ENCODE data around the gene WDR53. TPM values are rescaled to one million over a fixed set of nuclear protein-coding genes. Genes with fewer than 3 reads are reported as not detected.
A peak's percentile ranks its signal among the peaks of the same experiment; 100 is the strongest.

WDR53 gene
- total and polyA plus RNA-seq, 9 of the 15 experiments (the other 6 are each of a cell fraction or from before 2014, with no cell fraction given), result 13.0 to 34.5 (median 20.9) TPM

GRCh38 chr3:196609343-196609775 lies 41.0 kb upstream of the WDR53 start (continued):
- TF ChIP-seq, protein P1, sequence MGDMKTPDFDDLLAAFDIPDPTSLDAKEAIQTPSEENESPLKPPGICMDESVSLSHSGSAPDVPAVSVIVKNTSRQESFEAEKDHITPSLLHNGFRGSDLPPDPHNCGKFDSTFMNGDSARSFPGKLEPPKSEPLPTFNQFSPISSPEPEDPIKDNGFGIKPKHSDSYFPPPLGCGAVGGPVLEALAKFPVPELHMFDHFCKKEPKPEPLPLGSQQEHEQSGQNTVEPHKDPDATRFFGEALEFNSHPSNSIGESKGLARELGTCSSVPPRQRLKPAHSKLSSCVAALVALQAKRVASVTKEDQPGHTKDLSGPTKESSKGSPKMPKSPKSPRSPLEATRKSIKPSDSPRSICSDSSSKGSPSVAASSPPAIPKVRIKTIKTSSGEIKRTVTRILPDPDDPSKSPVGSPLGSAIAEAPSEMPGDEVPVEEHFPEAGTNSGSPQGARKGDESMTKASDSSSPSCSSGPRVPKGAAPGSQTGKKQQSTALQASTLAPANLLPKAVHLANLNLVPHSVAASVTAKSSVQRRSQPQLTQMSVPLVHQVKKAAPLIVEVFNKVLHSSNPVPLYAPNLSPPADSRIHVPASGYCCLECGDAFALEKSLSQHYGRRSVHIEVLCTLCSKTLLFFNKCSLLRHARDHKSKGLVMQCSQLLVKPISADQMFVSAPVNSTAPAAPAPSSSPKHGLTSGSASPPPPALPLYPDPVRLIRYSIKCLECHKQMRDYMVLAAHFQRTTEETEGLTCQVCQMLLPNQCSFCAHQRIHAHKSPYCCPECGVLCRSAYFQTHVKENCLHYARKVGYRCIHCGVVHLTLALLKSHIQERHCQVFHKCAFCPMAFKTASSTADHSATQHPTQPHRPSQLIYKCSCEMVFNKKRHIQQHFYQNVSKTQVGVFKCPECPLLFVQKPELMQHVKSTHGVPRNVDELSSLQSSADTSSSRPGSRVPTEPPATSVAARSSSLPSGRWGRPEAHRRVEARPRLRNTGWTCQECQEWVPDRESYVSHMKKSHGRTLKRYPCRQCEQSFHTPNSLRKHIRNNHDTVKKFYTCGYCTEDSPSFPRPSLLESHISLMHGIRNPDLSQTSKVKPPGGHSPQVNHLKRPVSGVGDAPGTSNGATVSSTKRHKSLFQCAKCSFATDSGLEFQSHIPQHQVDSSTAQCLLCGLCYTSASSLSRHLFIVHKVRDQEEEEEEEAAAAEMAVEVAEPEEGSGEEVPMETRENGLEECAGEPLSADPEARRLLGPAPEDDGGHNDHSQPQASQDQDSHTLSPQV (IDR thresholded peaks at IDR 0.05), result peak; percentile 39; the same call in 1 of the 2 replicates
- TF ChIP-seq ZMIZ1 (IDR thresholded peaks at IDR 0.05; ENCODE audit: low read depth in 2 of 2, low read length in 2 of 2), result no peak
- no peak for TF ChIP-seq CHCHD3 (CRISPR knock-in tag; IDR thresholded peaks at IDR 0.05)
- peak; percentile 77; the same call in 1 of the 2 replicates for TF ChIP-seq ARID2 (IDR thresholded peaks at IDR 0.05)
- TF ChIP-seq TCF15 (CRISPR knock-in tag; IDR thresholded peaks at IDR 0.05), result no peak
- TF ChIP-seq GABPB1 (CRISPR knock-in tag; IDR thresholded peaks at IDR 0.05), result peak; percentile 50; the same call in 1 of the 2 replicates
- TF ChIP-seq ARNT (IDR thresholded peaks at IDR 0.05), result peak in 1 of 2 experiments; percentile 44; a peak in 1 of 4 replicates
- TF ChIP-seq, protein P2, sequence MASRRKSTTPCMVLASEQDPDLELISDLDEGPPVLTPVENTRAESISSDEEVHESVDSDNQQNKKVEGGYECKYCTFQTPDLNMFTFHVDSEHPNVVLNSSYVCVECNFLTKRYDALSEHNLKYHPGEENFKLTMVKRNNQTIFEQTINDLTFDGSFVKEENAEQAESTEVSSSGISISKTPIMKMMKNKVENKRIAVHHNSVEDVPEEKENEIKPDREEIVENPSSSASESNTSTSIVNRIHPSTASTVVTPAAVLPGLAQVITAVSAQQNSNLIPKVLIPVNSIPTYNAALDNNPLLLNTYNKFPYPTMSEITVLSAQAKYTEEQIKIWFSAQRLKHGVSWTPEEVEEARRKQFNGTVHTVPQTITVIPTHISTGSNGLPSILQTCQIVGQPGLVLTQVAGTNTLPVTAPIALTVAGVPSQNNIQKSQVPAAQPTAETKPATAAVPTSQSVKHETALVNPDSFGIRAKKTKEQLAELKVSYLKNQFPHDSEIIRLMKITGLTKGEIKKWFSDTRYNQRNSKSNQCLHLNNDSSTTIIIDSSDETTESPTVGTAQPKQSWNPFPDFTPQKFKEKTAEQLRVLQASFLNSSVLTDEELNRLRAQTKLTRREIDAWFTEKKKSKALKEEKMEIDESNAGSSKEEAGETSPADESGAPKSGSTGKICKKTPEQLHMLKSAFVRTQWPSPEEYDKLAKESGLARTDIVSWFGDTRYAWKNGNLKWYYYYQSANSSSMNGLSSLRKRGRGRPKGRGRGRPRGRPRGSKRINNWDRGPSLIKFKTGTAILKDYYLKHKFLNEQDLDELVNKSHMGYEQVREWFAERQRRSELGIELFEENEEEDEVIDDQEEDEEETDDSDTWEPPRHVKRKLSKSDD (conservative IDR thresholded peaks at IDR 0.05; ENCODE audit: low read length), result 0 out of 2 replicates have a peak, but pooled peaks have one; percentile 37
- TF ChIP-seq RB1 (IDR thresholded peaks at IDR 0.05; ENCODE audit: low read depth), result peak; percentile 46; the same call in 1 of the 2 replicates
- peak; percentile 54; the same call in 1 of the 2 replicates for TF ChIP-seq STAG1 (CRISPR knock-in tag; IDR thresholded peaks at IDR 0.05; ENCODE audit: borderline replicate concordance)
- no peak for TF ChIP-seq ZKSCAN8 (CRISPR knock-in tag; IDR thresholded peaks at IDR 0.05)
- TF ChIP-seq TEAD2 (tag; IDR thresholded peaks at IDR 0.05), result no peak
- TF ChIP-seq LCOR (CRISPR knock-in tag; IDR thresholded peaks at IDR 0.05), result peak; percentile 45; the same call in 1 of the 2 replicates
- TF ChIP-seq MTA3 (IDR thresholded peaks at IDR 0.05; ENCODE audit: borderline replicate concordance), result 0 out of 2 replicates have a peak, but pooled peaks have one; percentile 22
- no peak for TF ChIP-seq ZNF121 (CRISPR knock-in tag; conservative IDR thresholded peaks at IDR 0.05)
